K562 (cell line): ENCODE data around the gene LIAS. TPM values are rescaled to one million over a fixed set of nuclear protein-coding genes. Genes with fewer than 3 reads are reported as not detected.

Source experiments
- BDP1 ChIP-seq: IDR thresholded peaks from 3 replicates; pipeline ENCODE4 v1.6.1; 2011; ENCODE audit not compliant: insufficient read length, insufficient read depth
- ELF1 ChIP-seq: fragments of 200-800 bp; sonication (Bioruptor generic); IDR thresholded peaks from 2 replicates; pipeline ENCODE4 v1.6.1; 2016; ENCODE audit warnings: missing genetic modification characterization, missing compliant biosample characterization
- FOXA1 ChIP-seq: fragments of 450-650 bp; IDR thresholded peaks from 2 replicates; pipeline ENCODE4 v1.6.1; 2016; ENCODE audit warnings: mild to moderate bottlenecking, borderline replicate concordance
- FOXA3 ChIP-seq, 2 experiments: fragments of 450-650 bp in 1 of 2; sonication (generic) in 1 of 2; formaldehyde crosslinking; IDR thresholded peaks in 1 of 2; conservative IDR thresholded peaks in 1 of 2; 2 replicates each; pipeline versions ENCODE4 v1.4.0 to v1.8.0; 2020 to 2022; ENCODE audit warnings: mild to moderate bottlenecking in 2 of 2, missing genetic modification reagents in 1 of 2
- JUND ChIP-seq, 2 experiments: IDR thresholded peaks; 2 replicates in 1 of 2; 3 replicates in 1 of 2; pipeline ENCODE4 v1.6.1; 2011; ENCODE audit warnings: borderline replicate concordance in 2 of 2, low read depth in 2 of 2, low read length in 2 of 2, improper control_type of control experiment in 1 of 2, missing biosample characterization in 1 of 2, missing genetic modification characterization in 1 of 2, missing genetic modification reagents in 1 of 2
- L3MBTL2 ChIP-seq: fragments of 450-650 bp; IDR thresholded peaks from 2 replicates; pipeline ENCODE4 v1.6.1; 2016; ENCODE audit warnings: mild to moderate bottlenecking, moderate library complexity
- NR1H2 ChIP-seq: sonication (generic); formaldehyde crosslinking; IDR thresholded peaks from 2 replicates; pipeline ENCODE4 v1.4.0; 2020; ENCODE audit warnings: mild to moderate bottlenecking, missing genetic modification reagents
- SPI1 ChIP-seq: IDR thresholded peaks from 2 replicates; pipeline ENCODE4 v1.6.1; 2011; ENCODE audit warnings: low read depth, low read length, control low read depth, borderline replicate concordance
- TAF9B ChIP-seq: fragments of 450-650 bp; IDR thresholded peaks from 2 replicates; pipeline ENCODE4 v1.6.1; 2018; ENCODE audit warnings: mild to moderate bottlenecking; ENCODE audit not compliant: partially characterized antibody
- TEAD1 ChIP-seq, 2 experiments: fragments of 450-650 bp in 1 of 2; sonication (generic) in 1 of 2; formaldehyde crosslinking; IDR thresholded peaks; 2 replicates each; pipeline versions ENCODE4 v1.4.0 to v1.8.0; 2020 to 2022; ENCODE audit warnings: mild to moderate bottlenecking in 2 of 2, missing genetic modification reagents in 1 of 2
- U2AF1 ChIP-seq: fragments of 200-400 bp; formaldehyde crosslinking; optimal IDR thresholded peaks from 2 replicates; pipeline ENCODE3; 2017; ENCODE audit warnings: mild to moderate bottlenecking, low read depth, low read length, moderate library complexity
- ZNF121 ChIP-seq: sonication (generic); formaldehyde crosslinking; conservative IDR thresholded peaks from 2 replicates; pipeline ENCODE4 v1.8.0; 2022; ENCODE audit warnings: missing genetic modification reagents
- ZNF830 ChIP-seq: fragments of 250-450 bp; sonication (Bioruptor Pico); IDR thresholded peaks from 2 replicates; pipeline ENCODE4 v1.5.0; 2021; ENCODE audit warnings: mild to moderate bottlenecking
- polyA plus RNA-seq, 8 experiments: library from polyadenylated mRNA; depleted of rRNA in 4 of 8; stranded (reverse) in 5 of 8; unstranded in 3 of 8; fragments of >200 nt; fragmentation: Nextera tagmentation in 2 of 8; fragmentation: Illumina TruSeq in 1 of 8; extraction: Ambion mirVana in 2 of 8; extraction: Trizol in 1 of 8; gene quantifications; 2 replicates each; pipeline versions ENCODE4 v1.2.1 to v1.2.3, GENCODE V29; 2011 to 2014; ENCODE audit warnings: inconsistent platforms in 1 of 8, missing spikeins in 1 of 8
- total RNA-seq, 7 experiments: library from RNA; depleted of rRNA in 6 of 7; stranded (reverse); fragments of >200 nt in 6 of 7; fragmentation: Illumina TruSeq in 2 of 7; extraction: Trizol in 2 of 7; gene quantifications; 2 replicates each; pipeline versions ENCODE4 v1.2.1 to v1.2.3, GENCODE V29; 2011 to 2021; ENCODE audit warnings: low replicate concordance in 1 of 7
- TF ChIP-seq, protein P1 (sequence below): fragments of 450-650 bp; IDR thresholded peaks from one replicate; pipeline ENCODE4 v1.6.1; 2018; ENCODE audit warnings: mild to moderate bottlenecking, moderate library complexity; ENCODE audit not compliant: partially characterized antibody
- TF ChIP-seq, protein P2 (sequence below), 3 experiments: fragments of 200-800 bp in 1 of 3; fragments of 250-450 bp in 1 of 3; fragments of 450-650 bp in 1 of 3; sonication (Bioruptor Pico) in 1 of 3; sonication (Bioruptor generic) in 1 of 3; formaldehyde crosslinking in 1 of 3; IDR thresholded peaks; 2 replicates each; pipeline versions ENCODE4 v1.6.1 to v1.8.0; 2016 to 2022; ENCODE audit warnings: mild to moderate bottlenecking in 2 of 3, missing genetic modification characterization in 2 of 3, missing compliant biosample characterization in 1 of 3, moderate library complexity in 1 of 3
- TF ChIP-seq, protein P3 (sequence below): fragments of 450-650 bp; conservative IDR thresholded peaks from 2 replicates; pipeline ENCODE4 v1.6.1; 2016; ENCODE audit warnings: missing genetic modification characterization, low read depth, mild to moderate bottlenecking, control low read depth, missing compliant biosample characterization
- TF ChIP-seq, protein P4 (sequence below): fragments of 250-450 bp; sonication (Bioruptor Pico); IDR thresholded peaks from 2 replicates; pipeline ENCODE4 v1.8.0; 2022; ENCODE audit warnings: moderate library complexity, mild to moderate bottlenecking, inconsistent platforms
- TF ChIP-seq, protein P5 (sequence below): IDR thresholded peaks from 3 replicates; pipeline ENCODE4 v1.6.1; 2011; ENCODE audit warnings: borderline replicate concordance, mild to moderate bottlenecking; ENCODE audit not compliant: insufficient read length, insufficient read depth

The LIAS gene
- total and polyA plus RNA-seq, 9 of the 15 experiments (the other 6 are each of a cell fraction or from before 2014, with no cell fraction given) = 21.9 to 57.1 (median 42.1) TPM

DNA sequence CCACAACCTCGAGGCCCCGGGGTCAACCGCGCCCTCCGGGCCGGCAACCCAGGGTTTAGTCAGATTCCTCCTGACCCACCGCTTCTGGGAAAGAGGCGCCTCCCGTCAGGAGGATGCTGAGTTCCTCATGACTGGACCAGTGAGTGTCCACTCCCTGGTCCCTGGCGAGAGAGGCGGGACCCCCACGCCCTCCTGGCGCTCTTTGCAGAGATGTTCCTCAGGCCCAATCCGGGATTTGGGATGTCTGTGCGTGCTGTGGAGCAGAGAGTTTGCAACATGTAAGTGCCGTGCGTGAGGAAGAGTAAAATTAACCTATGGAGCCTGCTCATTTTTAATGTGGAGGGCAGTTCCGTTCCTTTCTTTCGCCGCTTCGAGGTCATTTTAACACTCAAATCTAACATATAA lies 69.2 kb downstream of the LIAS start (continued):
- TF ChIP-seq, protein P1, sequence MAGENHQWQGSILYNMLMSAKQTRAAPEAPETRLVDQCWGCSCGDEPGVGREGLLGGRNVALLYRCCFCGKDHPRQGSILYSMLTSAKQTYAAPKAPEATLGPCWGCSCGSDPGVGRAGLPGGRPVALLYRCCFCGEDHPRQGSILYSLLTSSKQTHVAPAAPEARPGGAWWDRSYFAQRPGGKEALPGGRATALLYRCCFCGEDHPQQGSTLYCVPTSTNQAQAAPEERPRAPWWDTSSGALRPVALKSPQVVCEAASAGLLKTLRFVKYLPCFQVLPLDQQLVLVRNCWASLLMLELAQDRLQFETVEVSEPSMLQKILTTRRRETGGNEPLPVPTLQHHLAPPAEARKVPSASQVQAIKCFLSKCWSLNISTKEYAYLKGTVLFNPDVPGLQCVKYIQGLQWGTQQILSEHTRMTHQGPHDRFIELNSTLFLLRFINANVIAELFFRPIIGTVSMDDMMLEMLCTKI = no peak
- TF ChIP-seq, protein P2, sequence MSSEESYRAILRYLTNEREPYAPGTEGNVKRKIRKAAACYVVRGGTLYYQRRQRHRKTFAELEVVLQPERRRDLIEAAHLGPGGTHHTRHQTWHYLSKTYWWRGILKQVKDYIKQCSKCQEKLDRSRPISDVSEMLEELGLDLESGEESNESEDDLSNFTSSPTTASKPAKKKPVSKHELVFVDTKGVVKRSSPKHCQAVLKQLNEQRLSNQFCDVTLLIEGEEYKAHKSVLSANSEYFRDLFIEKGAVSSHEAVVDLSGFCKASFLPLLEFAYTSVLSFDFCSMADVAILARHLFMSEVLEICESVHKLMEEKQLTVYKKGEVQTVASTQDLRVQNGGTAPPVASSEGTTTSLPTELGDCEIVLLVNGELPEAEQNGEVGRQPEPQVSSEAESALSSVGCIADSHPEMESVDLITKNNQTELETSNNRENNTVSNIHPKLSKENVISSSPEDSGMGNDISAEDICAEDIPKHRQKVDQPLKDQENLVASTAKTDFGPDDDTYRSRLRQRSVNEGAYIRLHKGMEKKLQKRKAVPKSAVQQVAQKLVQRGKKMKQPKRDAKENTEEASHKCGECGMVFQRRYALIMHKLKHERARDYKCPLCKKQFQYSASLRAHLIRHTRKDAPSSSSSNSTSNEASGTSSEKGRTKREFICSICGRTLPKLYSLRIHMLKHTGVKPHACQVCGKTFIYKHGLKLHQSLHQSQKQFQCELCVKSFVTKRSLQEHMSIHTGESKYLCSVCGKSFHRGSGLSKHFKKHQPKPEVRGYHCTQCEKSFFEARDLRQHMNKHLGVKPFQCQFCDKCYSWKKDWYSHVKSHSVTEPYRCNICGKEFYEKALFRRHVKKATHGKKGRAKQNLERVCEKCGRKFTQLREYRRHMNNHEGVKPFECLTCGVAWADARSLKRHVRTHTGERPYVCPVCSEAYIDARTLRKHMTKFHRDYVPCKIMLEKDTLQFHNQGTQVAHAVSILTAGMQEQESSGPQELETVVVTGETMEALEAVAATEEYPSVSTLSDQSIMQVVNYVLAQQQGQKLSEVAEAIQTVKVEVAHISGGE (CRISPR knock-in tag; IDR thresholded peaks at IDR 0.05) = peak in 1 of 3 experiments; percentile 39; a peak in 1 of 6 replicates
- TF ChIP-seq TAF9B = no peak
- no peak for TF ChIP-seq SPI1
- no peak for TF ChIP-seq ZNF121
- TF ChIP-seq NR1H2 (CRISPR knock-in tag) = 0 out of 2 replicates have a peak, but pooled peaks have one; percentile 69
- TF ChIP-seq, protein P3, sequence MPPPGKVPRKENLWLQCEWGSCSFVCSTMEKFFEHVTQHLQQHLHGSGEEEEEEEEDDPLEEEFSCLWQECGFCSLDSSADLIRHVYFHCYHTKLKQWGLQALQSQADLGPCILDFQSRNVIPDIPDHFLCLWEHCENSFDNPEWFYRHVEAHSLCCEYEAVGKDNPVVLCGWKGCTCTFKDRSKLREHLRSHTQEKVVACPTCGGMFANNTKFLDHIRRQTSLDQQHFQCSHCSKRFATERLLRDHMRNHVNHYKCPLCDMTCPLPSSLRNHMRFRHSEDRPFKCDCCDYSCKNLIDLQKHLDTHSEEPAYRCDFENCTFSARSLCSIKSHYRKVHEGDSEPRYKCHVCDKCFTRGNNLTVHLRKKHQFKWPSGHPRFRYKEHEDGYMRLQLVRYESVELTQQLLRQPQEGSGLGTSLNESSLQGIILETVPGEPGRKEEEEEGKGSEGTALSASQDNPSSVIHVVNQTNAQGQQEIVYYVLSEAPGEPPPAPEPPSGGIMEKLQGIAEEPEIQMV (tag) = no peak
- TF ChIP-seq JUND (IDR thresholded peaks at IDR 0.05; ENCODE audit: borderline replicate concordance, low read depth, low read length) = peak; percentile 2; the same call in 1 of the 2 replicates
- no peak for TF ChIP-seq JUND (tag; IDR thresholded peaks at IDR 0.05; ENCODE audit: borderline replicate concordance, low read depth, low read length)
- TF ChIP-seq U2AF1 = no peak
- TF ChIP-seq, protein P4, sequence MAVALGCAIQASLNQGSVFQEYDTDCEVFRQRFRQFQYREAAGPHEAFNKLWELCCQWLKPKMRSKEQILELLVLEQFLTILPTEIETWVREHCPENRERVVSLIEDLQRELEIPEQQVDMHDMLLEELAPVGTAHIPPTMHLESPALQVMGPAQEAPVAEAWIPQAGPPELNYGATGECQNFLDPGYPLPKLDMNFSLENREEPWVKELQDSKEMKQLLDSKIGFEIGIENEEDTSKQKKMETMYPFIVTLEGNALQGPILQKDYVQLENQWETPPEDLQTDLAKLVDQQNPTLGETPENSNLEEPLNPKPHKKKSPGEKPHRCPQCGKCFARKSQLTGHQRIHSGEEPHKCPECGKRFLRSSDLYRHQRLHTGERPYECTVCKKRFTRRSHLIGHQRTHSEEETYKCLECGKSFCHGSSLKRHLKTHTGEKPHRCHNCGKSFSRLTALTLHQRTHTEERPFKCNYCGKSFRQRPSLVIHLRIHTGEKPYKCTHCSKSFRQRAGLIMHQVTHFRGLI (CRISPR knock-in tag) = no peak
- TF ChIP-seq L3MBTL2 = peak; percentile 13; the same call in 1 of the 2 replicates
- TF ChIP-seq BDP1 = no peak
- no peak for TF ChIP-seq TEAD1 (CRISPR knock-in tag; IDR thresholded peaks at IDR 0.05)
- 0 out of 4 replicates have a peak, but pooled peaks of 1 of the 2 experiments have one; percentile 65 for TF ChIP-seq FOXA3 (CRISPR knock-in tag; conservative IDR thresholded peaks at IDR 0.05 in 1 of 2, IDR thresholded peaks at IDR 0.05 in 1 of 2)
- no peak for TF ChIP-seq FOXA1
- TF ChIP-seq ELF1 (tag) = no peak
- TF ChIP-seq, protein P5, sequence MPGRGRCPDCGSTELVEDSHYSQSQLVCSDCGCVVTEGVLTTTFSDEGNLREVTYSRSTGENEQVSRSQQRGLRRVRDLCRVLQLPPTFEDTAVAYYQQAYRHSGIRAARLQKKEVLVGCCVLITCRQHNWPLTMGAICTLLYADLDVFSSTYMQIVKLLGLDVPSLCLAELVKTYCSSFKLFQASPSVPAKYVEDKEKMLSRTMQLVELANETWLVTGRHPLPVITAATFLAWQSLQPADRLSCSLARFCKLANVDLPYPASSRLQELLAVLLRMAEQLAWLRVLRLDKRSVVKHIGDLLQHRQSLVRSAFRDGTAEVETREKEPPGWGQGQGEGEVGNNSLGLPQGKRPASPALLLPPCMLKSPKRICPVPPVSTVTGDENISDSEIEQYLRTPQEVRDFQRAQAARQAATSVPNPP = no peak
- no peak for TF ChIP-seq ZNF830 (CRISPR knock-in tag)
